Measurements from ENCODE around the gene TEAD1.

Gene TEAD1

DNA sequence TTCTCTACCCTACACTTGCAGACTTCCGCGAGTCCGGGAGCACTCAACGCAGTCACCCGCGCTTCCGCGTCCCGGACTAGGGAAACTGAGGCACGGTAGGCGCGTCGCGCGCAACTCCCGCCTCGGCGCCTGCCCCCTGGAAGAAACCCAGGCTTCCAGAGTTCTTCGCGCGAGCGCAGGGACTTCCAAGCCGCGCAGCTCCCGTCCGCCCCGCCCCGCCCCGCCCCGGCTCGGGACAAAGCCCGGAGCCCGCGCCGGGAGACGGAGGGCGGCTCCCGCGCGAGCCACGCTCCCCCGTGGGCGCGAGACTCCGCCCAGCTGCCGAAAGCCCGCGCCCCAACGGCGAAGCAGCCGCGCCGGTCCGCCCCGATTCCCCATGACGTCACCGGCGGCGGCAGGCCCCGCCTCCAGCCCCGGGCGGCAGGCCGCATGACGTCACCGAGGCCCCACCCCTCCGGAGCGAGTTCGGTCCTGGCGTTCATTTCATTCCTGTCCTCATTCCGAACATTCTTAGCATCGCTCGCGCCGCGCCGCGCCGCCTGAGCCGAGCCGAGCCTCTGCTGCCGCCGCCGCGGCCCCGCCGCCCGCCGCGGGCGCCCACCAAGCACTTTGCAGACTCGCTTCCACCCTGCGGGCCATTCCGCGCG, at the start of gene TEAD1:
TEAD1 (plus strand) TSS at position 498 of the 647 bp plus-strand sequence.
- Mint-ChIP-seq H3K4me3 (peak within 1 kb of the TSS; percentile 77), H3K27me3 (peaks cover 39 to 61% of the 10 kb centered on the region in 2 donors), H3K36me3 (no peaks in the 10 kb centered on the region), H3K9me3 (peaks cover 4 to 5% of the 10 kb centered on the region in 2 donors), H3K4me1 (peaks cover 2 to 5% of the 10 kb centered on the region in 2 donors), H3K27ac (peak within 1 kb of the TSS; percentile 21)
- ATAC-seq (replicated peaks) (peak; percentile 85 to 88), DNase-seq (peak; percentile 62)

DNA sequence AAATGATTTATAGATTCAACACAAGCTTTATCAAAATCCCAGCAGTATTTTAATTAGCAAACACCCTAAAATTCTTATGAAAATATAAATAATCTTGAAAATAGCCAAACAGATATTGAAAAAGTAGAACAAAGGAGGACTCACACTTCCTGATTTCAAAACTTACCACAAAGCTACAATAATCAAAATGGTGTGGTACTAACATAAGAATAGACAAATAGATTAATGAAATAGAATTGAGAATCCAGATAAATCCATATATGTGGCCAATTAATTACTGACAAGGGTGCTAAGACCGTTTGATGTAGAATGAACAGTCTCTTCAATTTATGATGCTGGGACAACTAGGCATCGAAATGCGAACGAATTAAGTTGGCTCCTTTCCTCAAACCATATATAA, 49.6 kb upstream of the TEAD1 start:
- DNase-seq (no peak), ATAC-seq (replicated peaks) (no peak)
- Mint-ChIP-seq H3K9me3 (peaks cover 17 to 23% of the 10 kb centered on the region in 2 donors), H3K27ac (no peak overlapping the region), H3K27me3 (peaks cover 0 to 5% of the 10 kb centered on the region in 2 donors), H3K4me1 (no peaks in the 10 kb centered on the region), H3K36me3 (peaks cover 0 to 2% of the 10 kb centered on the region in 2 donors), H3K4me3 (no peak overlapping the region)

DNA sequence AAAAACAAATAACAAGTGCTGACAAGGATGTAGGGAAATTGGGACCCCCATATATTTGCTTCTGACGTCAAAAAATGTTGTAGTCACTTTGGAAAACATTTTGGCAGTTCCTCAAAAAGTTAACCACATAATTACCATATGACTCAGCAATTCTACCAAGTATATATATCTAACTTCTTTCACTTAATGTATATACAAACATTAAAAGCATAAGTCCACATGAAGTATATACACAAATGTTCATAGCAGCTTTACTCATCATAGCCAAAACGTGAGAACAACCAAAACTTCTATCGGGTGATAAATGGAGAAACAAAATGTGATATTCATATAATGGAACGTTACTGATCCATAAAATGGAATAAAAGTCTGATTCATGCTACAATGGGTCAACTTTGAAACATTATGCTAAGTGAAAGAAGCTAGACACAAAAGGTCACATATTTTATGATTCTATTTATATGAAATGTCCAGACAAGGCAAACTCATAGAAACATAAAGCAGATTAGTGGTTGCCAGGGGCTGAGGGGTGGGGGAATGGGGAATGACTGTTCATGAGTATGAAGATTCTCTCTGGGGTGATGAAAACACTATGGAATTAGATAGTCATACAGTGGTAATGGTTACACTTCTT, 48.7 kb upstream of the TEAD1 start:
- ATAC-seq (replicated peaks) (no peak), DNase-seq (no peak)
- Mint-ChIP-seq H3K27me3 (peaks cover 0 to 3% of the 10 kb centered on the region in 2 donors), H3K36me3 (peaks cover 0 to 2% of the 10 kb centered on the region in 2 donors), H3K27ac (no peak overlapping the region), H3K4me1 (no peaks in the 10 kb centered on the region), H3K9me3 (peaks cover 15 to 22% of the 10 kb centered on the region in 2 donors), H3K4me3 (no peak overlapping the region)

DNA sequence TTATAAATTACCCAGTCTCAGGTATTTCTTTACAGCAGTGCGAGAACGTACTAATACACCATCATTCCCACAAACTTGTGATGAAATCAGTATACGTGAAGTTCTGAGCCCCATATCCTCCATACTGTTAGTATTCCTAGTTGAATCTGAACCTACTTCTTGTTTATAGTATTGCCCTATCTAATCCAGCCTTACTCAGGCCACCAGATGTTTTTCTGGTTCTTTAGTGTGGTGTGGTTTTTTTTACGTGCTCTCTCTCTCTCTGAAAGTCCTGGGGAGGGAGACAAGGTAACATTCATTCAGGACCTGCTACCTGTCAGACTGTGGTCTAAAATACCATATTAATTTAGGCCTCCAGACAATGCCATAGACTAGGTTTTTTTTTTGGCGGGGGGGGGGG, 47.6 kb upstream of the TEAD1 start:
- peaks cover 11 to 20% of the 10 kb centered on the region in 2 donors for H3K9me3 Mint-ChIP-seq
- DNase-seq (no peak), ATAC-seq (replicated peaks) (no peak)
- H3K4me1 Mint-ChIP-seq, result no peaks in the 10 kb centered on the region
- no peak overlapping the region for H3K27ac Mint-ChIP-seq
- no peak overlapping the region for H3K4me3 Mint-ChIP-seq
- H3K27me3 Mint-ChIP-seq, result no peaks in the 10 kb centered on the region
- no peaks in the 10 kb centered on the region for H3K36me3 Mint-ChIP-seq

DNA sequence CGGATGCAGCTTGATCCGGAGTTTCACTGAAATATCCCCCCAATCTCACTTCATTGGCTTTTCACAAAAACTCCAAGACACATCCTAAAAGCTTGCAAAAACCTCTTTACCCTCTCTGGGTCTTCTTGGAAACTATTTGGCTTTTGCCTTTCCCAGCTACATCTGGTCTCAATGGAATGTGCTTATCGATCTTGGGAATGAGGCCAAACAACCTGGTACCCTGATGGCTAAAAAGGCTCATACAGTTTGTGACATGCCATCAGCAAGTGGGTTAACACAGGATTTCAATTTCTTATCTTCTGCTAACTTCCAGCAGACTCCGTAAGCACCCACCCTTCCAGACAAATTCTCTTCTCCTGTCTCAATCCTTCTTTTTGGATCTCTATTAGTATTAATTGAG, 45.9 kb upstream of the TEAD1 start:
- H3K36me3 Mint-ChIP-seq, result no peaks in the 10 kb centered on the region

DNA sequence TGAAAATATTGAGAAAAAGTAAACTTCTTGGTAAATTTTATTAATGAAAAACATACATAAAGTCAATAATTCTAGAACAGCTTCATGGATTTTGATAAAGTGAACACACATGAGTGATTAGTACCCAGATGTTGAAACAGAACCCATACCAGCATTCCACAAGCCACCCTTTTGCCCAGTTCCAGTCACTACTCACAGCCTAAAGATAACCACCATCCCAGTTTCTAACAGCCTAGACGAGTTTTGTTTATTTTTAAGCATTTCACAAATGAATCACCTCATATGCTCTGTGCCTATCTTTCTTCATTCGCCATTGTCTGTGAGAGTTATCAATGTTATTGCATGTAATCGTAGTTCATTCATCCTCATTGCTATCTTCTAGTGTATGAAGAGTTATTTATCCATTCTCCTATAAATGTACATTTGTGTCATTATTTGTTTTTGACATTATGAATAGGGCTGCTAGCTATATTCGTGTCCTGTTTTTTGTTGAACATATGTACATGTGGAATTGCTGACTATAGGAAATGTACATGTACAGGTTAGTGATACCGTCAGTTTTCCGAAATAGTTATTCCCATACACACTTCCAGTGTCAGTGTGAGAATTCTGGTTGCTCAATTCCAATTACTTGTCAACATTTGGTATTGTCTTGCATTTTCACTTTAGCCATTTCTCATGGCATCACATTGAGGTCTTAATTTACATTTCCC, 44.5 kb upstream of the TEAD1 start:
- no peak for ATAC-seq (replicated peaks)
- no peak overlapping the region for H3K4me3 Mint-ChIP-seq
- no peaks in the 10 kb centered on the region for H3K4me1 Mint-ChIP-seq
- no peak for DNase-seq
- peaks cover 0 to 8% of the 10 kb centered on the region in 2 donors for H3K9me3 Mint-ChIP-seq
- H3K27ac Mint-ChIP-seq, result no peak overlapping the region
- no peaks in the 10 kb centered on the region for H3K36me3 Mint-ChIP-seq
- no peaks in the 10 kb centered on the region for H3K27me3 Mint-ChIP-seq

More for the DNA sequence above, 45.9 kb upstream of the TEAD1 start:
- DNase-seq (no peak), ATAC-seq (replicated peaks) (no peak)
- H3K4me3 Mint-ChIP-seq, result no peak overlapping the region
- H3K27ac Mint-ChIP-seq, result no peak overlapping the region
- peaks cover 8 to 15% of the 10 kb centered on the region in 2 donors for H3K9me3 Mint-ChIP-seq
- H3K4me1 Mint-ChIP-seq, result no peaks in the 10 kb centered on the region
- H3K27me3 Mint-ChIP-seq, result no peaks in the 10 kb centered on the region

DNA sequence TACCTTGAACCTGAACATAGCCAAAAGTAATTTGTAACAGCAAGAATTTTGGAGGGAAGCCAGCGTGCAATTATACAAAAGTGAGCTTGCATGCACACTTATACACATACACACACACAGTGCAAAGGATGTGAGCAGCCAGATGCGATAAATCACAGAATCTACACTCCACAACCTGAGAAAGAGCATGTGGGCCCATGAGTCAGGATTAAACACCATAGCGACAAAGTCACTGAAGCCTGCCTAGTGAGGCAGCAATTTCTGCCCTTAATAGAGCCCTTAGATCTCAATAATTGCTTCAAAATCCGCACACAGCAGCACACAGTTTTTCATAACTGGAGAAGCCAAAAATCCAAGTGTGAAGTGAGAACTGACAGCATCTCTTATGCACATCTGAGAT, 42.6 kb upstream of the TEAD1 start:
- peaks cover 0 to 4% of the 10 kb centered on the region in 2 donors for H3K9me3 Mint-ChIP-seq
- no peak for DNase-seq

DNA sequence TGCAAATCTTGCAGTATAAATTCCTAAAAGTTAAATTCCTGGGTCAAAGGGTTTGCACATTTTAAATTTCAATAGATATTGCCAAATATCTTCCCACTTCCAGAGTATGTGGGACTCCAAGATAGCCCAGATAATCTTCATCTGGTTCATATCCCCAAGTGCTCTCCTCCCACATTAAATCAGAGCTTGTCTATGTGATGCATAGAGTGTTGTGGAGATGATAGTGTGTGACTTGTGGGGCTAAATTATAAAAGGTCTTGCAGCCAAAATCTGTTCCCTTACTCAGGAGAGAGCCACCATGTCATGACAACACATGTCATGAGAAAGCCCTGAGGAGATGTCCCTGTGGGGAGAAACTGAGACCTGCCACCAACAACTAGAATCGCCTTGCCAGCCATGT, 39.9 kb upstream of the TEAD1 start:
- Mint-ChIP-seq H3K36me3 (no peaks in the 10 kb centered on the region), H3K27me3 (peaks cover 0 to 4% of the 10 kb centered on the region in 2 donors), H3K4me3 (no peak overlapping the region), H3K27ac (no peak overlapping the region), H3K9me3 (peaks cover 0 to 3% of the 10 kb centered on the region in 2 donors), H3K4me1 (no peaks in the 10 kb centered on the region)
- DNase-seq (no peak), ATAC-seq (replicated peaks) (no peak)

More for the DNA sequence above, 42.6 kb upstream of the TEAD1 start:
- H3K4me3 Mint-ChIP-seq, result no peak overlapping the region
- H3K27ac Mint-ChIP-seq, result no peak overlapping the region
- H3K4me1 Mint-ChIP-seq, result no peaks in the 10 kb centered on the region
- no peak for ATAC-seq (replicated peaks)
- no peaks in the 10 kb centered on the region for H3K27me3 Mint-ChIP-seq
- no peaks in the 10 kb centered on the region for H3K36me3 Mint-ChIP-seq

DNA sequence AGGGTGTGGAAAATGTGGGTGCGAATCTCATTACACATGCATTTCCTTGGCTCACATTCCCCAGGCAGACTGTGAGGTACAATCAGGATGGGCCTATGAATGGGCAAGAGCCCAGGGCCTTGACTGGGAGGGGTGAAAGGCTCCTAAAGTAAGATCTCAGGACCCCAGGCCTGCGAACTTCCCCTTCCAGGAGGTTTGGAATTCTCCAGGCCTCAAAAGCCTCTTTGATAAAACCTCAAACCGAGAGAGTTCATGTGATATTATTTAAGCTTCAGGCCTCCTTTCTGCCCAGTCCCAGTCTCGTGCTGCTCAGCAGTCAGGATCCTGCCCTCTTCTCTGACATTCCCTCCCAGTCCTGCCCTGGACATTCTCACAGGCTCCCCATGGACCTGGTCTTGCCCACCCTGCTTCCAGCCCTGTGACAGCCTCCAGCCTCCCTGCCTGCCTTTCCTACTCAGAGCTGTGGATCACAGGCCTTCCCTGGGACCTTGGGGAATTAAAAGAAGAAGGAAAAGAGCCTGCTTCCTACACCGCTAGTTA, 37.3 kb upstream of the TEAD1 start:
- no peak overlapping the region for H3K27ac Mint-ChIP-seq
- peaks cover 4 to 8% of the 10 kb centered on the region in 2 donors for H3K27me3 Mint-ChIP-seq
- peaks cover 0 to 2% of the 10 kb centered on the region in 2 donors for H3K9me3 Mint-ChIP-seq
- DNase-seq (no peak), ATAC-seq (replicated peaks) (no peak)
- H3K4me1 Mint-ChIP-seq, result peaks cover 2 to 4% of the 10 kb centered on the region in 2 donors
- H3K36me3 Mint-ChIP-seq, result peaks cover 0 to 1% of the 10 kb centered on the region in 2 donors
- H3K4me3 Mint-ChIP-seq, result no peak overlapping the region

DNA sequence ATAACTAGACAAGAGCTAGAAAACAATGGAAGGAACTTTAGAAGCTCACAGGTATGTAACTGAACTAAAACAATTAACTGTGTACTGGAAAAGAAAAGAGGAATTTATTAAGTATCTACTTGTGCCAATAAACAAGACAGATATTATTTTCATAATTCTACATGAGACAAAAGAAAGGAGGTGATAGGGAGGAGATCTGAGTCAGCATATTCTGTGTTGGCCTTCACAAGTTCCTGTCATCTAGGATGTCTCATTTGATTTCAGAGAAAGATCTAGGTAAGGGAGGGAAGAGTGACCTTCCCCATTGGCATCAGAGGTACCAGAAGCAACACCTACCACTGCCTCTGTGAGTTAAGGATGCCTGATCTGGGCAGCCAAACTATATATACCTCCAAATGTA, 34.8 kb upstream of the TEAD1 start:
- H3K4me3 Mint-ChIP-seq, result no peak overlapping the region
- H3K27me3 Mint-ChIP-seq, result peaks cover 4 to 13% of the 10 kb centered on the region in 2 donors
- DNase-seq, result no peak
- peaks cover 0 to 1% of the 10 kb centered on the region in 2 donors for H3K36me3 Mint-ChIP-seq
- H3K4me1 Mint-ChIP-seq, result peaks cover 2 to 4% of the 10 kb centered on the region in 2 donors
- no peak for ATAC-seq (replicated peaks)
- H3K27ac Mint-ChIP-seq, result no peak overlapping the region
- peaks cover 0 to 2% of the 10 kb centered on the region in 2 donors for H3K9me3 Mint-ChIP-seq

DNA sequence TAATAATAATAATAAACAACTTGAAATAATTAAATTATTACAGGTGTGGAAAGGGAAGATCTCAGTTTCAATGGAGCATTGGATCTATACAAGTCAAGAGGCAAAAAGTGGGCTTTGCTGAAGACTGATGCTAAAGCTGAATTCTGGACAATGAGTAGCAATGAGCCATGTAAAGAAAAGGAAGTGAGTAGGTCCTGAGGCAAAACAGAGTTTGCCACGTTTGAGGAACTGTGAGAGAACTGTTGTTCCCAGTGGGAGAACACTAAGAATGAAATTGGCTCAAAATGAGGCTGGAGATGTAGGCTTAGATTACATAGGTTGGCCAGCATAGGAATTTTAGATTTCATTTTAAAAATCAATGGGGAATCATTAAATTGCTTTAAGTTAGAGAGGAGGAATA, 33.9 kb upstream of the TEAD1 start:
- ATAC-seq (replicated peaks), result peak; percentile 55 to 67
- H3K9me3 Mint-ChIP-seq, result peaks cover 0 to 2% of the 10 kb centered on the region in 2 donors
- H3K27ac Mint-ChIP-seq, result no peak overlapping the region
- no peak overlapping the region for H3K4me3 Mint-ChIP-seq
- peaks cover 2 to 4% of the 10 kb centered on the region in 2 donors for H3K4me1 Mint-ChIP-seq
- H3K27me3 Mint-ChIP-seq, result peaks cover 4 to 13% of the 10 kb centered on the region in 2 donors
- peaks cover 0 to 1% of the 10 kb centered on the region in 2 donors for H3K36me3 Mint-ChIP-seq
- no peak for DNase-seq

DNA sequence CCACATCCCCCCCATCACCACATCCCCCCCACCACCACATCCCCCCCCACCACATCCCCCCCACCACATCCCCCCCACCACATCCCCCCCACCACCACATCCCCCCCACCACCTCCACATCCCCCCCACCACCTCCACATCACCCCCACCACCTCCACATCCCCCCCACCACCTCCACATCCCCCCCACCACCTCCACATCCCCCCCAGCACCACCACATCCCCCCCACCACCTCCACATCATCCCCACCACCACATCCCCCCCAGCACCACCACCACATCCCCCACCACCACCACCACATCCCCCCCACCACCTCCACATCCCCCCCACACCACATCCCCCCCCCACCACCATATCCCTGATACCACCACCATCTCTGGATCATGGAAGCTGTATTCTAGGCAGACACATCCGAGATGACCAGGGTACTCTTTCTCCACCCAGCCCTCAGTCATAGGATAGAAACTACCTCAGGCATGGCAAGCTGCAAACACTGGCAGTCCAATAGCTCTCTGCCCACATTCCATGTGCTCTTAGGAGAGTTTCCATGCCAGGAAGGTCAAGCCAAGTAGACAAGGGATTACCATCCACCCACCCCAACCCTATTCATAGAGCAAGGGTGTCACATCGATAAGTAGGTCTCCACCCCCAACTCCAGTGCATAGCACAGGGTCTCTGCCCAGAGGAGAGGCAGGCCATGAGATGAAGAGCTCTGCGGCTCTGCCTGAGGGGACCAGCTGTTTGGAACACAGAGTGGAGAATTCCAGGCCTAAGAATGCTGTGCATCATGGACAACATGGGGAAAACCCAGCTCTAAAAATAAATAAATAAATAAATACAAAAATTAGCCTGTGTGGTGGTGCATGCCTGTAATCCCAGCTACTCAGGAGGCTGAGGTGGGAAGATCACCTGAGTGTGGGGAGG, 33.0 kb upstream of the TEAD1 start:
- Mint-ChIP-seq H3K4me3 (no peak overlapping the region), H3K27me3 (peaks cover 4 to 13% of the 10 kb centered on the region in 2 donors), H3K36me3 (peaks cover 0 to 1% of the 10 kb centered on the region in 2 donors), H3K9me3 (peaks cover 0 to 2% of the 10 kb centered on the region in 2 donors), H3K27ac (no peak overlapping the region), H3K4me1 (peaks cover 2 to 4% of the 10 kb centered on the region in 2 donors)
- ATAC-seq (replicated peaks) (no peak), DNase-seq (no peak)

DNA sequence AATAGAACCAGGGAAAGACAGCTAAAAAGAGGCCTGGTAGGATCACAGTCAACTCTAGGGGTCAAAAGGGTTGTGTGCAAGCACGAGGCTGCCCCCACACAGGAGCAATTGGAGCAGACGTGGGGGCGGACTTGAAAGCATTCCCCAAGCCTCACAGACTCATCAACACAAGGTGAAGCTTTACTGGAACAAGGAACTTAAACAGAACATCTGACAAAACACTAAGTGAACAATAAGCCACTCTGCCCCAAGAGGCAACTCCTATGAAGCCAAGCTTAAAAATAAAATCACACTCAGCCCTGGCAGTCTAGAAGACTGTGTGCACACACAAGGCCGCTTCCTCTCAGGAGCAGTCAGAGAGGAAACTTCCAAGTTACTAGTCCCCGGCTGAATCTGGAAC, 32.2 kb upstream of the TEAD1 start:
- Mint-ChIP-seq H3K27ac (no peak overlapping the region), H3K4me3 (no peak overlapping the region), H3K27me3 (peaks cover 4 to 13% of the 10 kb centered on the region in 2 donors), H3K9me3 (peaks cover 0 to 2% of the 10 kb centered on the region in 2 donors), H3K4me1 (peaks cover 2 to 4% of the 10 kb centered on the region in 2 donors), H3K36me3 (peaks cover 0 to 1% of the 10 kb centered on the region in 2 donors)
- DNase-seq, result no peak
- ATAC-seq (replicated peaks), result no peak
